GM19455 (cell line): Measurements from ENCODE around the gene SPTLC1.
"Not testable (repeated sequence)": the region's sequence is repeated elsewhere in the genome, so short reads cannot be mapped to it uniquely, and the experiment has no call there.

Source experiments
- ATAC-seq: cut with Tn5 transposase; IDR thresholded peaks from one replicate; pipeline ENCODE4 v1.9.1; 2021; ENCODE audit not compliant: unreplicated experiment

Gene SPTLC1

GRCh38 chr9:92115071-92115858, at the start of gene SPTLC1:
Gene SPTLC1 (minus strand): TSS chr9:92115413. CDS start chr9:92115370, 43 bp downstream.
- peak; percentile 96 for ATAC-seq

DNA sequence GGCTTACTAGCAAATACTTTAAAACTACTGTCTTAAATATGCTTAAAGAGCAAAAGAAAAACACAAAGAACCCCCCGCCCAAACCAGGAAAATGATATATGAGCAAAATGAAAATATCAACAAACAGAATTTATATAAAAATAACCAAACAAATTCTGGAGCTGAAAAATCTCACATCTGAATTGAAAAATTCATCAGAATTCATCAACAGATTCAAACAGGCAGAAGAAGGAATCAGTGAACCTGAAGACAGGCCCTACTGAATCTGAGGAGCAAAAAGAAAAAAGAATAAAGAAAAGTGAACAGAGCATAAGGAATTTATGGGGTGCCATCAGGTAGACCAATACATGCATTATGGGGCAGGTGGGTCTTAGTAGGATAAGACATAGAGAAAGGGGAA, 49.8 kb upstream of the SPTLC1 start:
- no peak for ATAC-seq

DNA sequence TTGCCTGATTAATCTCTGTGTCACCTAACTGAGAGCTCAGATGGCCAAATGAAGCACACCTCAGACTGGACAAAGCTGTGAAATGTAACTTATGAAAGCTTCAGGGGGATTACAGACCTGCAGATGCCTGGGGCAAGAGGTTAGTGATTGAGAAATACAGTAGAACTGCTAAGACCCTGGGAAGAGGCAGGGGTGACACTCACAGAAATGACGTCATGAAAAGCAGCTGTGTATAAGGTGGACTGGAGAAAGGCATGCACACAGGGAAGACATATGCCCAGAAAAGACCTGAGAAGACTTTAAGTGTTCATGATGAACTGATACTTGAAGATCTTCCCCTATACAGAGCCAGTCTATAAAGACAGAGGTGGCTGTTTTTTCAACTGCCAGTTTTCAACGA, 49.3 kb upstream of the SPTLC1 start:
- ATAC-seq = no peak

GRCh38 chr9:92163276-92163675, 48.1 kb upstream of the SPTLC1 start:
- no peak for ATAC-seq

DNA sequence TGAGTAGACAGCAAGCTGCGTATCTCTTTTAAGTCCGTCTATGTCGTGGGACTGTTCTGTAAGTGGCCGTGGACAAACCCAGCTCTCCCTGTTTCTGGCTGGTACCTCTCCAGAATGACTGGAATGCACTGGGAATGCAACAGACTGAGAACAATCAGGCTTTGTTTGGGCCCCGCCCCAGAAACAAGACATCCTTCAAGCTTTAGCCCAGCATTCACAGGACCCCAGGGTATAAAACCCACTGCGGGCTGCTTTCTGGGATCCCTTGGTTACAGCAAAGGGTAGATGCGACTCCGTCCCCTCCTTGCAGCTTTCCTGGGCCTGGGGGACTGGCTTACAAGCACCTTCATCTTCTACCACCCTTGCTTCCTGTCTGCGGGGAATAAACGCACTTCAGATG, 45.6 kb upstream of the SPTLC1 start:
- ATAC-seq = no peak

DNA sequence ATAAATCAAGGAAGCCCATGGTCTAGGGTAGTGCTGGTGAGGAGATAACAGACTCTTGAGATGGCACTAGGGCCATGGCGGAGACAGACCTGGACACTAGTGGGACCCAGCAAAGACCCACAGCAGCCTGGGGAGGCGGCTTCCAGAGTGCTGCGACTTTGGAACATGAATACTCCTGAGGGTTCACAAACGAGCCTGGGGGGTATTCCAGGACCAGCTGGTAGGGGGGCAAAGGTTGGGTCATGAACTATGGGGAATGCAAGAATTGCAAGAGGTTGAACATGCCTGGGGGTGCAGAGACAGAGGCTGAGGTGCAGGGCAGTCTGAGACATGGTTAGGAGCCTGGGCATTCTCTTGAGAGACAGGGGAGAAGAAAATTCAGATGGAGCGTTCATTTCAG, 43.8 kb upstream of the SPTLC1 start:
- ATAC-seq = no peak

GRCh38 chr9:92158097-92158601, 42.9 kb upstream of the SPTLC1 start:
- ATAC-seq = no peak

- ATAC-seq = not testable (repeated sequence)
Measured at GRCh38 chr9:92155736-92156135, 40.5 kb upstream of the SPTLC1 start.

DNA sequence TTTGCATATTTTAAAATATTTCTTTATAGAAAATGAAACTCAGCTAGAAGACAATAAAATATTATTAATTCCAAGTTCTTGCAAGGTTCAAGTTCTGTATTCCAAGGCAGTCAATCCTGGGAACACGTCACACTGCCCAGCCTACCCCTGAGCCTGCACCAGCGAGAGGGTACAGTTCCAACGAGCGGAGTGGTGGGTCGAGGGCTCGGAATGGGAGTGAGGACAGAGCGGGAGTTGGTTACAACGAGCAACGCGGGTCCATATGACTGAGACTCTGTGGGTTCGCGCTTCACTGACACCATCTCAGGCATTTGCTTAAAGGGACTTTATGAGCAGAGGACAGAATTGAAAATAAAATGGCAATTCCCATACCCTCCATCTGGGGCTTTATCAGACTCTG, 40.0 kb upstream of the SPTLC1 start:
- no peak for ATAC-seq

GRCh38 chr9:92153466-92154415, 38.5 kb upstream of the SPTLC1 start:
- ATAC-seq = not testable (repeated sequence)

GRCh38 chr9:92151691-92152393, 36.6 kb upstream of the SPTLC1 start:
- ATAC-seq = no peak

GRCh38 chr9:92150501-92151470, 35.6 kb upstream of the SPTLC1 start:
- not testable (repeated sequence) for ATAC-seq

- ATAC-seq = no peak
Measured at GRCh38 chr9:92147852-92148180, 32.6 kb upstream of the SPTLC1 start.

DNA sequence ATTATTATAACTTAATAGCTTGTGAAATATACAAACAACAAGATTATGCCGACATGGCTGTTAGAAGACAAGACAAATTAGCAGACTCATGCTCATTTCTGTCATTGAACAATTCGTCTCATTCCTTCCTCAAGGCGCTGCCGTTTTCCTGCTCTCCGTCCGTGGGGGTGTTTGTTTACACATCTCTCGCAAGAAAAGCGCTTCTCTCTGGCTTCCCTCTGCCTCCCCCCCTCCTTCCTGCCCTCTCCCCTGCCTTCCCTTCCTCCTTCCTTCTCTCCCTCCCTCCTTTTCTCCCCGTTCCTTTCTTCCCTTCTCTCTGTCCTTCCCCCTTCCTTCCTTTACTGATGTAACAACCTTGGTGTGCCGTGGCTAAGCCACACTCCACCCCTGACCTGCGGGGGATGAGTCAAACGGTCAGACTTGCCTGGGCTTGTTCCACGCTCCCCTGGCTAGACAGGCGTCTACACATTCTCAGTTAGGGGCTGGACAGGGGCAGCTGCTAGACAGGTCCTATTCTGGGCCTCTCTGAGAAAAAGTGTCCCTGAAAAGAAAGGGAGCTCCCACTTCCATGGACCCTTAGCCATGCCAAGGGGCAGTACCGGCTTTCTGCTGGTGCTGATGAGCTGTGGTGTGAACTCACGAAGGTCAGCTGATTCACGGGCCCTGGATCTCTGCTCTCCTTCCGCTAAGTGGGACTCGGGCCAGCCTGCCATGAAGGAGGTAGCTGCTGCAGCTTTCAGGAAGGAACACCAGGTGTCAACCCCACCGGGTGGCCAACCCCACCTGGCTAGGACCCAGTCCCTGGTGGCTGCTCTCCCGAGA, 32.0 kb upstream of the SPTLC1 start:
- ATAC-seq = peak; percentile 68

DNA sequence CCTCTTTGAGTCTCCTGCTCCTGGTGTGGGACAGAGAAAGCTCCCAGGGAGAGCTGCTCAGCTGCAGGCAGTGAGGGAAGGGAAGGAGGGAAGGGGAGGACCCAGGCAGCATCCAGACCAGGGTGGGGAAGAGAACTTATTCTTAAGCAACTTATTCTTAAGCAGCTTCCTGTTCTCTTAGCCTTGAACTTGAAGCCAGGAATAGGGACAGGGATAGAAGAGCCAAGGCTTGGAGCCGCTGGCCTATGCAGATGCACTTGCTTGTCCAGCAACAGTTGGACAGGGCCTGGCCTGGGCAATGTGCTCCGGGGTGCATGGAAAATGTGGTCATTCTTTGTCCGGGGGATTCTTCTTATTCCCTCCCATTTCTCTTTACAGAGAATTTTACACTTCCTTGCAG, 31.4 kb upstream of the SPTLC1 start:
- no peak for ATAC-seq

DNA sequence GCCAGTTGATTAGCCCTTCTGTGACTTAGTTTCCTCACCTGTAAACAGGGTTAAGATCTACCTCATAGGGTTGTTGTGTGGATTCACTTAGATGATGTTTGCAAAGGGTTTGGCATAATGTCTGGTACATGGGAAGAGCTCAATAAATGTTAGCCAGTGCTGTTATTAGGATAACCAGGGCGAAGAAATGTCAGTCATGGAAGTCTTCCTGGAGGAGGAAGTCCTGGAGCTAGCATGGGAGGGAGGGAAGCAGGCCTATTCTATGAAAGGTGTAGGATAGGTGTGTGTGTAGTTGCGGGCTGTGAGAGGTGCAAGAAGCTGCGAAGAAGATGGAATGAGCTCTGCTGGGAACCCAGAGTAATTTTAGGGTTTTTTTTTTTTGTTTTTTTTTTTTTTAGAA, 30.6 kb upstream of the SPTLC1 start:
- ATAC-seq = not testable (repeated sequence)

DNA sequence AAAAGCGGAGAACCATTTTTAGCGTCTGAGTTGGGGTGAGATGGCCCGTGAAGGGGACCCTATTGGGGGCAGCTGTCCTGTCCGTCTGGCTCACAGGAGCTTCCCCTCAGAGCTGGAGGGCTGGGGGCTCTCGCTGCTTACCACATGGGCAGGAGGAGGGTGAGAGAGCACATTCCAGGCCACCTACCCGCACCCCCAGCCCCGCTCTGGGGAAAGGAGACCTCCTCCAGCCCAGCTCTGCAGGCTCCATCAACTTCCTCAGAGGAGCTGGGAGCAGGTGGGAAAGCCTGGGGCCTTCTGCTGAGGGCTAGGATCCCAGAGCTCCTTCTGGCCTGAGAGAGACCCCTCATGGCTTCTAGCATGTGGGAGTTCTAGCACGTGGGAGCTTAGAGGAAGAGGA, 27.1 kb upstream of the SPTLC1 start:
- no peak for ATAC-seq

- no peak for ATAC-seq
Measured at GRCh38 chr9:92141144-92142129, 26.2 kb upstream of the SPTLC1 start.
